ENCODE data around the gene IL4.

The IL4 gene

DNA sequence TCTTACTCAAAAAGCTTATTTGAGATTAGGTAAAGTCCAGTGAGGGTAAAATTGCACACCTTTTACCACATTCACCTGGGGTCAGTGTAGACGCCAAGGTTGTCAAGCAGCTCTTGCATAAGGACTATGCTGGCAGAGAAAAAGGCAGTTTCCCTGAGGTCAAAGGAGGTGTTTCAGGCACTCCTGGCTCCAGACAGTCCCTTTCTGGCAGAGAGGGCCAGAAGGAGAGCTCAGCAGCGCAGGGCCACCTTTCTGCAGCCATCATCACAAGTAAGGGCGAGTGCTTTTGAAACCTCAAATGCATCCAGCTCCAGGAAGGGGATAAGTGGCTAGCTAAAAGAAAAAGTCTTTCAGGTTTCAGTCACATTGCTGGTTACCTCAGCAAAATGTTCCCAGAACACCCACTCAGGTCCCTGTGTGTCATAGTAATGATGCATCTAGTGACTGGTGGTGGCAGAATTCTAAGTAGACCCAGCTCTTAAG lies 32.5 kb upstream of the IL4 start:
- ChIA-PET CTCF (interaction anchor here (0.9 kb wide), 1 partner anchor 114 kb away, joined by 3 read pairs; no protein-coding TSS in a partner anchor), POLR2A (no interaction called here)
- Histone ChIP-seq H3K4me3 (ENCODE audit: low read depth, low read length) (no peak overlapping the region), H3K4me1 (ENCODE audit: control insufficient read depth, insufficient read depth, low read length) (no peaks in the 10 kb centered on the region), H3K27ac (ENCODE audit: extremely low read depth, low read depth, low read length) (no peak overlapping the region), H3K36me3 (ENCODE audit: control insufficient read depth in 2 of 2, insufficient read depth in 1 of 2, low read length in 2 of 2) (peaks cover 22 to 74% of the 10 kb centered on the region in 2 experiments; a peak in 2 of 3 replicates), H3K9me3 (ENCODE audit: control insufficient read depth, insufficient read depth, low read depth, low read length) (no peaks in the 10 kb centered on the region)
- TF ChIP-seq ZNF580 (tag by site-specific recombination; IDR thresholded peaks at IDR 0.05) (no peak), ZNF121 (tag by site-specific recombination; IDR thresholded peaks at IDR 0.05) (no peak), ZNF639 (tag by site-specific recombination; IDR thresholded peaks at IDR 0.05) (no peak), SETDB1 (IDR thresholded peaks at IDR 0.05; ENCODE audit: insufficient read length, low read length) (no peak), ZNF701 (tag by site-specific recombination; IDR thresholded peaks at IDR 0.05) (no peak), ZNF747 (tag by site-specific recombination; IDR thresholded peaks at IDR 0.05) (no peak), ZNF654 (tag by site-specific recombination; IDR thresholded peaks at IDR 0.05; ENCODE audit: low read depth) (no peak)
- TF ChIP-seq, protein P1, sequence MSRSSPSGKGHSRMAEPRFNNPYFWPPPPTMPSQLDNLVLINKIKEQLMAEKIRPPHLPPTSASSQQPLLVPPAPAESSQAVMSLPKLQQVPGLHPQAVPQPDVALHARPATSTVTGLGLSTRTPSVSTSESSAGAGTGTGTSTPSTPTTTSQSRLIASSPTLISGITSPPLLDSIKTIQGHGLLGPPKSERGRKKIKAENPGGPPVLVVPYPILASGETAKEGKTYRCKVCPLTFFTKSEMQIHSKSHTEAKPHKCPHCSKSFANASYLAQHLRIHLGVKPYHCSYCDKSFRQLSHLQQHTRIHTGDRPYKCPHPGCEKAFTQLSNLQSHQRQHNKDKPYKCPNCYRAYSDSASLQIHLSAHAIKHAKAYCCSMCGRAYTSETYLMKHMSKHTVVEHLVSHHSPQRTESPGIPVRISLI (tag by site-specific recombination; IDR thresholded peaks at IDR 0.05), result no peak
- TF ChIP-seq, protein P2, sequence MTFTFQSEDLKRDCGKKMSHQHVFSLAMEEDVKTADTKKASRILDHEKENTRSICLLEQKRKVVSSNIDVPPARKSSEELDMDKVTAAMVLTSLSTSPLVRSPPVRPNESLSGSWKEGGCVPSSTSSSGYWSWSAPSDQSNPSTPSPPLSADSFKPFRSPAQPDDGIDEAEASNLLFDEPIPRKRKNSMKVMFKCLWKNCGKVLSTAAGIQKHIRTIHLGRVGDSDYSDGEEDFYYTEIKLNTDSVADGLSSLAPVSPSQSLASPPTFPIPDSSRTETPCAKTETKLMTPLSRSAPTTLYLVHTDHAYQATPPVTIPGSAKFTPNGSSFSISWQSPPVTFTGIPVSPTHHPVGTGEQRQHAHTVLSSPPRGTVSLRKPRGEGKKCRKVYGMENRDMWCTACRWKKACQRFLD (tag by site-specific recombination; IDR thresholded peaks at IDR 0.05), result no peak

- Histone ChIP-seq H3K4me3 (ENCODE audit: low read depth, low read length) (no peak overlapping the region), H3K4me1 (ENCODE audit: control insufficient read depth, insufficient read depth, low read length) (no peaks in the 10 kb centered on the region), H3K9me3 (ENCODE audit: control insufficient read depth, insufficient read depth, low read depth, low read length) (no peaks in the 10 kb centered on the region), H3K36me3 (ENCODE audit: control insufficient read depth in 2 of 2, insufficient read depth in 1 of 2, low read length in 2 of 2) (peaks cover 19 to 69% of the 10 kb centered on the region in 2 experiments; a peak in 2 of 3 replicates), H3K27ac (ENCODE audit: extremely low read depth, low read depth, low read length) (no peak overlapping the region)
- TF ChIP-seq MEIS1 (CRISPR knock-in tag; IDR thresholded peaks at IDR 0.05; ENCODE audit: borderline replicate concordance) (no peak), ZNF747 (tag by site-specific recombination; IDR thresholded peaks at IDR 0.05) (no peak), MYNN (tag by site-specific recombination; IDR thresholded peaks at IDR 0.05; ENCODE audit: borderline replicate concordance) (no peak), KLF16 (tag by site-specific recombination; IDR thresholded peaks at IDR 0.05) (no peak), ZNF548 (tag by site-specific recombination; IDR thresholded peaks at IDR 0.05) (no peak), IKZF3 (tag by site-specific recombination; IDR thresholded peaks at IDR 0.05) (no peak), ZNF707 (tag by site-specific recombination; IDR thresholded peaks at IDR 0.05) (no peak), TRIM28 (IDR thresholded peaks at IDR 0.05; ENCODE audit: borderline replicate concordance, low read length) (no peak), KLF10 (tag by site-specific recombination; IDR thresholded peaks at IDR 0.05) (no peak), ZNF274 (IDR thresholded peaks at IDR 0.05; ENCODE audit: low read length) (no peak), ZNF274 (tag by site-specific recombination; IDR thresholded peaks at IDR 0.05; ENCODE audit: borderline replicate concordance) (no peak), YY2 (tag by site-specific recombination; IDR thresholded peaks at IDR 0.05) (no peak), ZBTB20 (tag by site-specific recombination; IDR thresholded peaks at IDR 0.05) (no peak), BCL11B (tag by site-specific recombination; IDR thresholded peaks at IDR 0.05; ENCODE audit: low read depth) (no peak), ZXDB (tag by site-specific recombination; IDR thresholded peaks at IDR 0.05) (no peak), ZNF701 (tag by site-specific recombination; IDR thresholded peaks at IDR 0.05) (no peak), ZNF776 (tag by site-specific recombination; IDR thresholded peaks at IDR 0.05; ENCODE audit: borderline replicate concordance) (no peak), ZNF221 (tag by site-specific recombination; IDR thresholded peaks at IDR 0.05; ENCODE audit: borderline replicate concordance) (no peak)
- TF ChIP-seq, protein P3, sequence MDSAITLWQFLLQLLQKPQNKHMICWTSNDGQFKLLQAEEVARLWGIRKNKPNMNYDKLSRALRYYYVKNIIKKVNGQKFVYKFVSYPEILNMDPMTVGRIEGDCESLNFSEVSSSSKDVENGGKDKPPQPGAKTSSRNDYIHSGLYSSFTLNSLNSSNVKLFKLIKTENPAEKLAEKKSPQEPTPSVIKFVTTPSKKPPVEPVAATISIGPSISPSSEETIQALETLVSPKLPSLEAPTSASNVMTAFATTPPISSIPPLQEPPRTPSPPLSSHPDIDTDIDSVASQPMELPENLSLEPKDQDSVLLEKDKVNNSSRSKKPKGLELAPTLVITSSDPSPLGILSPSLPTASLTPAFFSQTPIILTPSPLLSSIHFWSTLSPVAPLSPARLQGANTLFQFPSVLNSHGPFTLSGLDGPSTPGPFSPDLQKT (IDR thresholded peaks at IDR 0.05; ENCODE audit: borderline replicate concordance, low read depth, low read length), result no peak
- TF ChIP-seq, protein P4, sequence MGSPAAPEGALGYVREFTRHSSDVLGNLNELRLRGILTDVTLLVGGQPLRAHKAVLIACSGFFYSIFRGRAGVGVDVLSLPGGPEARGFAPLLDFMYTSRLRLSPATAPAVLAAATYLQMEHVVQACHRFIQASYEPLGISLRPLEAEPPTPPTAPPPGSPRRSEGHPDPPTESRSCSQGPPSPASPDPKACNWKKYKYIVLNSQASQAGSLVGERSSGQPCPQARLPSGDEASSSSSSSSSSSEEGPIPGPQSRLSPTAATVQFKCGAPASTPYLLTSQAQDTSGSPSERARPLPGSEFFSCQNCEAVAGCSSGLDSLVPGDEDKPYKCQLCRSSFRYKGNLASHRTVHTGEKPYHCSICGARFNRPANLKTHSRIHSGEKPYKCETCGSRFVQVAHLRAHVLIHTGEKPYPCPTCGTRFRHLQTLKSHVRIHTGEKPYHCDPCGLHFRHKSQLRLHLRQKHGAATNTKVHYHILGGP (tag by site-specific recombination; IDR thresholded peaks at IDR 0.05), result no peak
- TF ChIP-seq, protein P5, sequence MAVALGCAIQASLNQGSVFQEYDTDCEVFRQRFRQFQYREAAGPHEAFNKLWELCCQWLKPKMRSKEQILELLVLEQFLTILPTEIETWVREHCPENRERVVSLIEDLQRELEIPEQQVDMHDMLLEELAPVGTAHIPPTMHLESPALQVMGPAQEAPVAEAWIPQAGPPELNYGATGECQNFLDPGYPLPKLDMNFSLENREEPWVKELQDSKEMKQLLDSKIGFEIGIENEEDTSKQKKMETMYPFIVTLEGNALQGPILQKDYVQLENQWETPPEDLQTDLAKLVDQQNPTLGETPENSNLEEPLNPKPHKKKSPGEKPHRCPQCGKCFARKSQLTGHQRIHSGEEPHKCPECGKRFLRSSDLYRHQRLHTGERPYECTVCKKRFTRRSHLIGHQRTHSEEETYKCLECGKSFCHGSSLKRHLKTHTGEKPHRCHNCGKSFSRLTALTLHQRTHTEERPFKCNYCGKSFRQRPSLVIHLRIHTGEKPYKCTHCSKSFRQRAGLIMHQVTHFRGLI (tag by site-specific recombination; IDR thresholded peaks at IDR 0.05), result no peak
- POLR2A ChIA-PET, result no interaction called here
- CTCF ChIA-PET, result interaction anchor here (0.9 kb wide), 1 partner anchor 115 kb away, joined by 3 read pairs; no protein-coding TSS in a partner anchor
These were observed 31.9 kb upstream of the IL4 start for GRCh38 chr5:132641841-132642240.
